ENCODE data around the gene RIPPLY3. TPM values are rescaled to one million over a fixed set of nuclear protein-coding genes. Genes with fewer than 3 reads are reported as not detected.

The RIPPLY3 gene
- total and polyA plus RNA-seq, 2 of the 13 experiments (the other 11 are each of a cell fraction or from before 2014, with no cell fraction given), result 0.09 to 2.9 TPM

- no peak; the same call in 1 of the 2 replicates for TF ChIP-seq HBP1 (CRISPR knock-in tag; IDR thresholded peaks at IDR 0.05; ENCODE audit: low read depth)
- no peak for TF ChIP-seq ZNF282 (IDR thresholded peaks at IDR 0.05; ENCODE audit: partially characterized antibody)
- no peak for TF ChIP-seq FOXC1 (CRISPR knock-in tag; IDR thresholded peaks at IDR 0.05; ENCODE audit: borderline replicate concordance)
- no peak for TF ChIP-seq HCFC1 (IDR thresholded peaks at IDR 0.05; ENCODE audit: low read depth, low read length)
- peak; percentile 80 for TF ChIP-seq ZMYM4 (CRISPR knock-in tag; IDR thresholded peaks at IDR 0.05)
- TF ChIP-seq TP53 (CRISPR knock-in tag; conservative IDR thresholded peaks at IDR 0.05), result no peak
- peak; percentile 76; the same call in 1 of the 2 replicates for TF ChIP-seq POGZ (CRISPR knock-in tag; IDR thresholded peaks at IDR 0.05)
- TF ChIP-seq LRRFIP1 (CRISPR knock-in tag; conservative IDR thresholded peaks at IDR 0.05), result no peak
- peak; percentile 96 for TF ChIP-seq XRCC5 (optimal IDR thresholded peaks at IDR 0.05; ENCODE audit: low read length)
- TF ChIP-seq CBX5 (CRISPR knock-in tag; IDR thresholded peaks at IDR 0.05; ENCODE audit: borderline replicate concordance), result no peak; the same call in 1 of the 2 replicates
- TF ChIP-seq ETS1 (CRISPR knock-in tag; IDR thresholded peaks at IDR 0.05), result no peak
- no peak for TF ChIP-seq BCL6 (CRISPR knock-in tag; IDR thresholded peaks at IDR 0.05)
- TF ChIP-seq GMEB1 (CRISPR knock-in tag; IDR thresholded peaks at IDR 0.05; ENCODE audit: borderline replicate concordance), result peak; percentile 45; the same call in 1 of the 2 replicates
- no peak for TF ChIP-seq ZNF550 (CRISPR knock-in tag; IDR thresholded peaks at IDR 0.05; ENCODE audit: borderline replicate concordance)
- TF ChIP-seq CSRNP2 (CRISPR knock-in tag; conservative IDR thresholded peaks at IDR 0.05; ENCODE audit: low read depth), result no peak
- peak; percentile 80 for TF ChIP-seq STAG1 (CRISPR knock-in tag; IDR thresholded peaks at IDR 0.05)
- no peak for TF ChIP-seq CENPX (CRISPR knock-in tag; IDR thresholded peaks at IDR 0.05)
- TF ChIP-seq ZNF710 (CRISPR knock-in tag; IDR thresholded peaks at IDR 0.05; ENCODE audit: borderline replicate concordance), result no peak; the same call in 1 of the 2 replicates
Measured at GRCh38 chr21:37009740-37010341, 3.3 kb downstream of the RIPPLY3 start (continued).

All from HepG2 (cell line).